SU-DHL-6 (cell line): Measurements from ENCODE around the gene KCNA3.
"Not testable (repeated sequence)": the region's sequence is repeated elsewhere in the genome, so short reads cannot be mapped to it uniquely, and the experiment has no call there.

Experiments
- H2AFZ ChIP-seq: fragments of 200-600 bp; sonication (generic); 2 replicates; pipeline ENCODE4 v1.6.1; 2014; ENCODE audit warnings: low read depth, mild to moderate bottlenecking, moderate library complexity, mixed read lengths, antibody characterized with exemption, low read length; ENCODE audit not compliant: severe bottlenecking
- H3F3A ChIP-seq: fragments of 200-600 bp; shearing (Covaris generic); 2 replicates; pipeline ENCODE4 v1.6.0; 2016; ENCODE audit warnings: antibody characterized with exemption, mild to moderate bottlenecking; ENCODE audit not compliant: insufficient read depth
- H3K27ac ChIP-seq: fragments of 200-600 bp; sonication (generic); 2 replicates; pipeline ENCODE4 v1.5.1; 2016; ENCODE audit warnings: low read depth, mild to moderate bottlenecking, low read length, moderate library complexity, mixed read lengths
- H3K27me3 ChIP-seq: fragments of 200-600 bp; sonication (generic), shearing (Covaris generic); 2 replicates; pipeline ENCODE4 v1.6.0; 2014; ENCODE audit warnings: mild to moderate bottlenecking, low read length
- H3K36me3 ChIP-seq: fragments of 200-600 bp; sonication (generic); 2 replicates; pipeline ENCODE4 v1.6.1; 2014; ENCODE audit warnings: mild to moderate bottlenecking, low read length, mixed read lengths
- H3K4me2 ChIP-seq: fragments of 300-600, 200-600 bp; shearing (Covaris generic), sonication (generic); 2 replicates; pipeline ENCODE4 v1.6.0; 2014; ENCODE audit warnings: low read length, low read depth, mild to moderate bottlenecking; ENCODE audit not compliant: poor library complexity, severe bottlenecking
- H3K4me3 ChIP-seq: fragments of 200-600 bp; sonication (generic); 2 replicates; pipeline ENCODE4 v1.5.1; 2014; ENCODE audit warnings: antibody characterized with exemption, low read length, mild to moderate bottlenecking, mixed read lengths; ENCODE audit not compliant: insufficient read depth, poor library complexity, severe bottlenecking
- H3K79me2 ChIP-seq: fragments of 200-600 bp; sonication (generic); 2 replicates; pipeline ENCODE4 v1.6.1; 2014; ENCODE audit warnings: mild to moderate bottlenecking, low read length, moderate library complexity; ENCODE audit not compliant: insufficient read depth
- H3K9ac ChIP-seq: fragments of 200-600 bp; sonication (generic); 2 replicates; pipeline ENCODE4 v1.7.0; 2014; ENCODE audit warnings: mild to moderate bottlenecking, low read length
- H3K9me2 ChIP-seq: fragments of 200-600 bp; sonication (generic); replicated peaks from 2 replicates; pipeline ENCODE4 v1.6.1; 2014; ENCODE audit warnings: low read length; ENCODE audit not compliant: insufficient read depth
- H3K9me3 ChIP-seq: fragments of 200-600 bp; sonication (generic); 2 replicates; pipeline ENCODE4 v1.6.1; 2014; ENCODE audit warnings: low read length, mixed read lengths; ENCODE audit not compliant: insufficient read depth
- H4K20me1 ChIP-seq: fragments of 200-600 bp; sonication (generic); 2 replicates; pipeline ENCODE4 v1.6.1; 2014; ENCODE audit warnings: low read depth, mild to moderate bottlenecking, antibody characterized with exemption, low read length, moderate library complexity, mixed read lengths
- CTCF ChIP-seq: fragments of 200-600 bp; sonication (generic); IDR thresholded peaks from one replicate; pipeline ENCODE4 v1.5.1; 2017; ENCODE audit warnings: antibody characterized with exemption, mild to moderate bottlenecking, low read length, moderate library complexity; ENCODE audit not compliant: insufficient read depth, poor library complexity, severe bottlenecking
- EZH2phosphoT487 ChIP-seq: fragments of 200-600 bp; sonication (generic), shearing (Covaris generic); conservative IDR thresholded peaks from 2 replicates; pipeline ENCODE4 v1.6.1; 2018; ENCODE audit warnings: mild to moderate bottlenecking, antibody characterized with exemption, low read length, moderate library complexity, mixed read lengths

Gene KCNA3

DNA sequence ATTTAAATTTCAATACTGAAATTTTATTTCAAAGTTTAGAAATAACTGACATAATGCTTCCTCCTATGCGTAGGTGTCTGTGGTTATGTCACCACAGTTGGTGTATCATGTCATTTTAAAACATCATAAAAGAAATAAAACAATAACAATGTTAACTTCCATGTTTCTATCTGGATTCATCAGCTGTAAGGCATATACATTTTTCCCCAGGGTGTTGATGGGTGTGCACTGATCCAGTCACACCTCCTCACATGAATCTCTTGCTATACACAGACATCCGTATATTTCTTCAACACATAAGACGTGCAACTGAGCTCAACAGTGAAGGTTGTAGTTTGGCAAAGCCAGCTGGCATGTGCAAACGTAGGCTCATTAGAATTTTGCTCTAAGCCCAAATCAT, 6.2 kb downstream of the KCNA3 start:
- Histone ChIP-seq H3K9me2 (no peaks in the 10 kb centered on the region), H3K4me2 (no peak overlapping the region), H3K9ac (no peak overlapping the region), H3K27me3 (no peaks in the 10 kb centered on the region), H3K9me3 (no peaks in the 10 kb centered on the region), H3F3A (peaks cover 10% of the 10 kb centered on the region; the same call in 1 of the 2 replicates), H3K79me2 (no peaks in the 10 kb centered on the region), H4K20me1 (no peaks in the 10 kb centered on the region), H3K36me3 (no peaks in the 10 kb centered on the region), H3K4me3 (no peak overlapping the region), H2AFZ (no peak overlapping the region), H3K27ac (no peak overlapping the region)
- no peak for TF ChIP-seq EZH2phosphoT487
- TF ChIP-seq CTCF, result no peak

DNA sequence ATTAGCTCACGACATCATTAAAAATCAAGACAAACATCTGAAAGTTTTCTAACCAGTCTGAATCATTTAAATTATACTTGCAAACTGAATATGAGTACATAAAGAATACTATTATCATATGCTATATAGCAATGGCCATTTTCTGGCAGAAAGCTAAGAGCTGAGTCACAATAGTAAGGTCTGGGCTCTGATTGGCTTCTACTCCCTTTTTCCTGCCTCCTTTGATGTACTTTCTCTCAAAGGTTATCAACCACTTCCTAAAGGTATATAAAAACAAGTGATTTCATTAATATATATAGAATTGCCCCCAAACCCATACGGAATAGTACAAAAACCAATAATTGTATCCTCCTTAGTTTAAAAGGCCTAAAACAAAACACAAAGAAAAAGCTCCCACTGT, 7.0 kb downstream of the KCNA3 start:
- TF ChIP-seq CTCF, result no peak
- no peak for TF ChIP-seq EZH2phosphoT487
- no peaks in the 10 kb centered on the region for H3K27me3 ChIP-seq

DNA sequence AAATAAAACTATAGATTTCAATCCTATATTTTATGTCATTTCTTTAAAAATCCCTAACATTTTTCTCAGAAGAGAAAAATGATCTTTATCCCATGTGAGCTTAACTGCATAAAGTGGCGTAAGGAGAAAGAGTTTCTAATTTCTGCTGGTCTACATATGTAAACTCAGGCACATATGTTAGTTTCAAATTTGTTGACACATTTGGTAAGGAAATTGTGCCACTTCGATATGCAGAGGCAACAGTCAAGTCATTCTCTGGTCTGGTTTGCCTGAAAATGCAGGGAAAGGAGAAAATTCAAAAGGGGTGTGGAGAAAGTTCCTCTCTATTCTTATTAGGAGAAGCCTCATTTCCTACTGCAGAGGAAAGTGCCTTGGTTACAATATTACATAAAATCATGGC, 11.5 kb downstream of the KCNA3 start:
- TF ChIP-seq EZH2phosphoT487 (no peak), CTCF (no peak)
- no peak overlapping the region for H3K4me2 ChIP-seq
- no peaks in the 10 kb centered on the region for H3K9me3 ChIP-seq
- H3K9ac ChIP-seq, result no peak overlapping the region
- no peaks in the 10 kb centered on the region for H4K20me1 ChIP-seq
- H3K79me2 ChIP-seq, result no peaks in the 10 kb centered on the region
- H3K27ac ChIP-seq, result no peak overlapping the region
- no peaks in the 10 kb centered on the region for H3K27me3 ChIP-seq
- H2AFZ ChIP-seq, result no peak overlapping the region
- no peaks in the 10 kb centered on the region for H3F3A ChIP-seq
- no peaks in the 10 kb centered on the region for H3K9me2 ChIP-seq
- H3K4me3 ChIP-seq, result no peak overlapping the region
- no peaks in the 10 kb centered on the region for H3K36me3 ChIP-seq

More for the DNA sequence above, 7.0 kb downstream of the KCNA3 start:
- Histone ChIP-seq H3K36me3 (no peaks in the 10 kb centered on the region), H3K4me3 (no peak overlapping the region), H3K4me2 (no peak overlapping the region), H4K20me1 (no peaks in the 10 kb centered on the region), H2AFZ (no peak overlapping the region), H3F3A (peaks cover 10% of the 10 kb centered on the region; the same call in 1 of the 2 replicates), H3K9me3 (no peaks in the 10 kb centered on the region), H3K27ac (no peak overlapping the region), H3K9ac (no peak overlapping the region), H3K79me2 (no peaks in the 10 kb centered on the region), H3K9me2 (no peaks in the 10 kb centered on the region)

DNA sequence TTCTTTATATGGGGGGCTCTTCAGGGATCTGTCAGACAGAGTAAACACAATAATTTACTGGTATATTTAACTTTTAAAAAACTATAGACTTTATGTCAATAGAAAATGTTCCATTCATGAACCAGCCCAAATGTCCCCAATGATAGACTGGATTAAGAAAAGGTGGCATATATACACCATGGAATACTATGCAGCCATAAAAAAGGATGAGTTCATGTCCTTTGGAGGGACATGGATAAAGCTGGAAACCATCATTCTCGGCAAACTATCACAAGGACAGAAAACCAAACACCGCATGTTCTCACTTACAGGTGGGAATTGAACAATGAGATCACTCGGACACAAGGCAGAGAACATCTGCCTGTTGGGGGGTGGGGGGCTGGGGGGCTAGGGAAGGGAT, 15.2 kb downstream of the KCNA3 start:
- not testable (repeated sequence) for H2AFZ ChIP-seq, H3F3A ChIP-seq, H3K4me3 ChIP-seq, H3K4me2 ChIP-seq, H3K9me3 ChIP-seq, H3K36me3 ChIP-seq, H3K9ac ChIP-seq, H3K27me3 ChIP-seq, H3K79me2 ChIP-seq, H3K9me2 ChIP-seq, H4K20me1 ChIP-seq, H3K27ac ChIP-seq
